ENCODE results near the gene FGD5.

The FGD5 gene

DNA sequence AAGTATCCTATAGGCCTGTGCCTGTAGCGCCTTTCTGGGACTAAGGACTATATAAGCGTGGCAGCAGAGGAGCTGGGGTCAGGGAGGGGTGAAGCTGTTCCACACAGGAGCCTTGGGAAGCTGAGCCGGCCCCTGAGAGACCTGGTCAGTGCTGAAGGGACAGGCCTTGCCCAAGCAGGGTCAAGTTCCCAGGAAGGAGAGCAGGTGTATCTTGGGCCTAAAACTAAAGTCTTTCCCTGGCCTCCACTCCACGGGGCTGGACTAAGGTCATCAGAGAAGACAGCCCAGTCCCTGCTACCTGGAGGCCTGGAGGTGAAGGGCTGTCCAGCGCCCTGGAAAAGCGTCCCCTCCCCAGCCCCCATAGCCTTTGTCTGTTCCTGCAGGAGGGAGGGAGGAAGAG, 104.7 kb downstream of the FGD5 start:
- no peak for DNase-seq (ENCODE audit: extremely low read depth in 1 of 2, low read depth in 1 of 2)

DNA sequence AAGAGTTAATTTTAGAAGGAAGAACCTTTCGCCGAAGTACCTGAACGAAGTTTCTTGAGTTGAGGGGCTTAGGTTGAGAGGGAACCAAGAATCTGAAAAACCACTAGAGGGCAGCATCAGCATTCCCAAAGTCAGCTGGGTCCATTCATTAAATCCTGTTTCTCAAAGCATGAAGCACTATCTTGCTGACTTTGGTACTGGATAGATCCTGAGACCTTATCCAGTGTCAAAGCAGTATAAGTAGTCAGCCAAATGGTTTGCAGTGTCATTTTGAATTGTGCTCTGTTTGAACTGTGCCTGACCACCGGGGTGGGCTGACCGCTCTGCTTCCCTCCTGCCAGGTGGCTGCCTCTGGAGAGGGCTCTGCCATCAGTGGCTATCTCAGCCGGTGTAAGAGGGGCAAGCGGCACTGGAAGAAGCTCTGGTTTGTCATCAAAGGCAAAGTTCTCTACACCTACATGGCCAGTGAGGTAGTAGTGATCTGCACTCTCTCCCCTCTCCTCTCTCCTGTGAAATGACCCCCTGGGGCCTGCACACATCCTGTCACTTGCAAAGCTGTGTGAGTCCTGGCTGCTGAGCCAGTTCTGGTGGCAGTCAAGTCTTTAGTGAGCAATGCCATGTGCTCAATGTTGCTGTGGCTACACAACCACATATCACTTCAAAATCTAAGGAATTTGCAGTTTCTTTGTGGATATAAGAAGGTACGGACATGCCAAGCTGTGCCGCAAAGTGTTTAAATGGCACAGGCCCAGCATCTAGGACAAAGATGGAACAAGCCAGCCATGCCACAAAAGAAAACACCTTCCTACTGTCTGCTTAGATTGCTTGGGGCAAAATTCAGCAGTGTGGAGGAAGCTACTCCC, 107.2 kb downstream of the FGD5 start:
- DNase-seq (ENCODE audit: extremely low read depth in 1 of 2, low read depth in 1 of 2) = no peak

DNA sequence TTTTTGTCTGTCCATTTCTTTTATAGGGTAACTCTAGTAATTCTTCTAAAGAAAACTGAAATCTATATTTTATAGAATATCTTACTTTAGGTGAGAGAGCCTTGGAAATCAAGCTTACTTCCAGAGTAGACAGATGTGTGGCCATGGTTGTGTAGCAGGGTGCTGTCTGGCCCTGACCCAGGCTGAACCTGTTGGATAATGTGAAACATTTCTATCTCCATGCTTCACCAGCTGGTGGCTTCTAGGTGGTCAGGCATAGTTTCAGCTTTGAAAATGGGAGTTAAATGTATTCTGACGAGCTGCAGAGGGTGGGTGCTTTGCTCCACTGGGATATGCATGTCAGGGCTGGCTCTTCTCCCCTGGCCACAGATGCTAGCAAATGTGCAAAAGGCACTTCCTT, 107.8 kb downstream of the FGD5 start:
- DNase-seq (ENCODE audit: extremely low read depth in 1 of 2, low read depth in 1 of 2) = no peak

DNA sequence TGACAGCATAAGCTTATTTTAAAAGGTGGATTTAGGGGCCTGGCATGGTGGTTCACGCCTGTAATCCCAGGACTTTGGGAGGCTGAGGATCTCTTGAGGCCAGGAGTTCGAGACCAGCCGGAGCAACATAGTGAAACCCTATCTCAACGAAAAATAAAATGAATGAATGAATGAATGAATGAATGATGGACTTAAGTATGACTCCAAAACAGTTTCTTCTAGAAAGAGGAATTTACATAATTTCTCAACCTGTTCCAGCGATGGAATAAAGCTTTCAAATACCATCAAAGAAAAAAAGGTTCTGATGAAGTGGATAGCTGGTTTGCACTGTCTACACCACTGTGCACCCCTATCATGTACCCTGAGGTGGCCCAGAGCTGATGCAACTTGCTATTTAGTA, 108.5 kb downstream of the FGD5 start:
- no peak for DNase-seq (ENCODE audit: extremely low read depth in 1 of 2, low read depth in 1 of 2)

DNA sequence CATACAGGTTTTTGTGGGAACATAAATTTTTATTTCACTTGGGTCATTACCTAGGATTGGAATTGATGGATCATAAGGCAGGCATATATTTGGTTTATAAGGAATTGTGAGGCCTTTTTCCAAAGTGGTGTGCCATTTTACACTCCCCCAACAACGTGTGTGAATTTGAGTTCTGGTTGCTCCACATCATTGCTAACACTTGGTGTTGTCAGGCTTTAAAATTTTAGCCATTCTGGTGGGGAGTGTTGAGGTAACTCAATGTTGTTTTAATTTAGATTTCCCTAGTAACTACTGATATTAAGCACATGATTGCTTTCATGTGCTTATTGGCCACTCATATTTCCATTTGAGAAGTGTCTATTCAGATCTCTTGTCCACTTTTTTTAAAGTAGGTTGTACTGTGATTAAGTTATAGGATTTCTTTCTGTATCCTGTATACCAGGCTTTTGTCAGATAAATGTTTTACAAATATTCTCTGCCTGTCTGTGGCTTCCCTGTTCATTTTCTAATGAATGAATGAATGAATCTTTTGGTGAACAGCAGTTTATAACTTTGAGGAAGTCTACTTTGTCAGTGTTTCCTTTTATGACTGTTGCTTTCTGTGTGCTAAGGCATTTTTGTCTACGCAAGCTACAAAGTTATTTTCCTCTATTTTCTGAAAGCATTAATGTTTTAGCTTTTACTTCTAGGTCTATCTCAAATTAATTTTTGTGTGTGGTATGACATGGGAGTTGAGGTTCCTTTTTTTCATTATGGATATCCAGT, 110.7 kb downstream of the FGD5 start:
- no peak for DNase-seq (ENCODE audit: extremely low read depth in 1 of 2, low read depth in 1 of 2)

DNA sequence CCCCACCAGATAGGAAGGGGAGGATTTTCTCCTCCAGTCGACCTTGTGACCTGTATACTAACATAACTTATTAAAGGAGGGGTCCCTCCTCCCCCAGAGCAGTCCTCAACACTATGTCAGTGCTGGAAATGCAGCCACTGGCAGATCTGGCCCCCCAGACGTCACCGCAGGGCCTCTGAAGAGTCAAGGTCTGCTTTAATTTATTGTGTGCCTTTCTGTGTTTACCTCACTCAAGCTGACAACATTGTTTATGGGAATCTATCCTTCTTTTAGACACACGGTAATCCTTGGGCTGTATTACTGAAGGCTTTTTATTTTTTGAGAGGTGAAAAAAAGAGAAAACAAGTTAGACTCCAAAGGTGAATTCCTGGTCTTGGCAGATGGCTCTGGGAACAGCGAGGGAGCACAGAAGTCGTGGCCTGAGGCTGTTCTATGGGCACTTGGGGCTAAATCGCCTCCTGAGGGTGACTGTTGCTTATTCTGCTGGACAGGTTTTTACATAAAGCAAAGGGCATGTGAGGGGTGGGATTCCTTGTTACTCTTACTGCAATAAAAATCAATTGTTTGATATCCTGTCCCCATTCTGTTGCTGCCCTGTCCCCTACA, 115.2 kb downstream of the FGD5 start:
- no peak for DNase-seq (ENCODE audit: extremely low read depth in 1 of 2, low read depth in 1 of 2)

DNA sequence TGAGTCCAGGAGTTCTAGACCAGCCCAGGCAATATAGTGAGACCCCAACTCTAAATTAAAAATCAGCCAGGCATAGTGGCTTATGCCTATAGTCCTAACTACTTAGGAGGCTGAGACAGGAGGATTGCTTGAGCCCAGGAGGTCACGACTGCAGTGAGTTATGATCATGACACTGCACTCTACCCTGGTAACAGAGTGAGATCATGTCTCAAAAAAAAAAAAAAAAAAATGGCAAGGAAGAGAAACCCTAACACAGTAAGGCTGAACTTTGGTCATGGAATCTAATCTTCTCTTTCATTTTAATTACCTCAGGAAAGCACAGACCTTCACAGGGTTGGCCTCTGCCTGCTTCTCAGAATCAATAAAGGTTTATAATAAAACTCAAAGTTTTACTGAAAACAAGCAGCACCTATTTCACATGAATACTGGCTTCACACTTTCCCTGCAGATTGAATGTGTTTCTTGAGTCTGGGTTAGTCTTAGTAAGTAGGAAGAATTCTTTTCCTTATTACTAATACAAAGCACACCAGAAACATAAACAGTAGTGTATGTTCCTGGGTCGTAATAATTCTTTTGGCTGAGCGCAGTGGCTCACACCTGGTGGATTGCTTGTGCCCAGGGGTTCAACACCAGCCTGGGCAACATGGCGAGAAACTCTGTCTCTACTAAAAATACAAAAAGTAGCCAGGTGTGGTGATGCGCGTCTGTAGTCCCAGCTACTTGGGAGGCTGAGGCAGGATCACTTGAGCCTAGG, 117.0 kb downstream of the FGD5 start:
- no peak for DNase-seq (ENCODE audit: extremely low read depth in 1 of 2, low read depth in 1 of 2)

DNA sequence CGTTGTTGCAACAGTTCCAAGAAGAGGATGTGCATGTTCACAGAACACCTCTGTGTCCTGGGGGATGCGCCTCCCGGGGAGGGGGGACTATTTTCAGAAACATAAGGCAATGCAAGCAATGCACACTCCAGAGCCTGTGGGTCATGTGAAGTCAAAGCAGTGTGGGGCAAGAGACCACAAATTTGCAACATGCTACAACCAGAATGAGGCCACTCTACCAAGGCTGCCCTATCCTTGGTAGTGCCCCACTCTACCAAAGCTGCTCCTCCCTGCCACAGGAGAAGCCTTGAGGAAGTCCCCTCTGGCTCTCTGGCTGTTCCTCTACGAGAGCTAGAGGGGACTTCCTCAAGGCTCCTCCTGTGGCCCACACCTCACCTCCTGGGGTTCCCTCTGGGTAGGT, 120.2 kb downstream of the FGD5 start:
- DNase-seq (ENCODE audit: extremely low read depth in 1 of 2, low read depth in 1 of 2) = no peak

DNA sequence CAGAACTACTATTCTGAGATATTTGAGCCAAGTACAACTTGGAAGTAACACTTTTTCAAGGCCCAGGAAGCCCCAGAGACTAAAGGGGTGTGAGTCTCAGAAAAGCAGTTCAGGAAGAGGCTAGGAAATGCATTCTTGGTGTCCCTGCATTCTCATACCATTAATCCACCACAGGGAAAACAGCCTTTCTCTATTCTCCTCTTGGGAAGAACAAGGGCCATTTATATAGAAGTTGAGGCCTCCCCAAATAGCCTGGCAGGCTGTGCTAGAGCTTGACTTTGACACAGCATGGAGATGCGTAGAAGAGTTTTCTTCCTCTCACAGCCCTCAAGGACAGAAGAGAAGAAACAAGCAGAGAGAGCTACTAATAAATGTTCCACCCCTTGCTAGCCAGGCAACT, 123.1 kb downstream of the FGD5 start:
- DNase-seq (ENCODE audit: extremely low read depth in 1 of 2, low read depth in 1 of 2) = no peak

DNA sequence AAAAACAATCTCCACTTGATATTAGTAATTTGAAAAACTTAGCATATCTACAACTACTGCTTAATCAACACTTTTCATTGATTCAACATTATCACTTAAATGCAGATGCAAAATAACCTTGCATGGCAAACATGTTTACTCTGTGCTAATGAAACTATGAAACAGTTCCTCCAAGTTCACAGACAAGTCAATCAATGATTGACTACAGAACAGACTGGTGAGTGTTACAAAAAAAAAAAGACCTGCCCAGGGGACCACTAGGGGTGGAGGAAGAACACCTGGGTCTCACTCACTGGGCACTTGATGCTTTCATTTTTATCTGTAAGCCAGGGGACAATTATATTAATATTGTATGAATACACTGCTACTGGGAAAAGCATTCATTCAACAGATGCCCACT, 124.3 kb downstream of the FGD5 start:
- no peak for DNase-seq (ENCODE audit: extremely low read depth in 1 of 2, low read depth in 1 of 2)

DNA sequence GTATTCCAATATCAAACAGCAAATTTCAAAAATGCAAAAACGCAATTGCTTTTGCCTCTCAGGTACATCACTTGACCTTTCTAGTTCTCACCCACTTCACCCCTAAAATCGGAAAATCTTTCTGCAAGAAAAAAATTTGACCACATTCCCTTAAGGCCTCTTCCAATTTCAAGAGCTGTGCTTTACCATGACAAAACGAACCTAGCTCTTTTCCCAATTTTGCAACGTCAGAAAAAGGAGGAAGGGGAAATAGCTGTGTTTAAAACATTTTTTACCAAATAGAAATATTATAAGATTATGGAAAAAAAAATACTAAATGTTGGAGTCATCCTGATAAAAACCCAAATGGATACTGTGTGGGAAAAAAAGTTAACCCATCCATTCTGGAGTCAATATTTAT, 127.5 kb downstream of the FGD5 start:
- no peak for DNase-seq (ENCODE audit: extremely low read depth in 1 of 2, low read depth in 1 of 2)

DNA sequence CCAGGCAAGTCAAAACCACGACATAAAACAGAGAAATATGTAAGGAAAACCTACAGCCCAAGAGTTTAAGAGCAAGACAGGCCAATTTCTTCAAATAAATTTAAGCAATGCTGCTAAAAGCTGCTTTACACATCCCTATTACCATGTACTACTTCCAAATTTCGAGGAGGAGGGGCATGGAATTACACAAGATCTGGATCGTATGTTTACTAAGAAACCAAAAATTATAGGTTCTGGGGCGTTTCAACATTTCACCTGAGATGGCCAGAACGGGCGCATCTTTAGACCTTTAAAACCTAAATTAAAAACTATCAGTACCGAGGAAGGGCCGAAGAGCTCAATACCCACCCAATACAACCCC, 128.0 kb downstream of the FGD5 start:
- no peak for DNase-seq (ENCODE audit: extremely low read depth in 1 of 2, low read depth in 1 of 2)

DNA sequence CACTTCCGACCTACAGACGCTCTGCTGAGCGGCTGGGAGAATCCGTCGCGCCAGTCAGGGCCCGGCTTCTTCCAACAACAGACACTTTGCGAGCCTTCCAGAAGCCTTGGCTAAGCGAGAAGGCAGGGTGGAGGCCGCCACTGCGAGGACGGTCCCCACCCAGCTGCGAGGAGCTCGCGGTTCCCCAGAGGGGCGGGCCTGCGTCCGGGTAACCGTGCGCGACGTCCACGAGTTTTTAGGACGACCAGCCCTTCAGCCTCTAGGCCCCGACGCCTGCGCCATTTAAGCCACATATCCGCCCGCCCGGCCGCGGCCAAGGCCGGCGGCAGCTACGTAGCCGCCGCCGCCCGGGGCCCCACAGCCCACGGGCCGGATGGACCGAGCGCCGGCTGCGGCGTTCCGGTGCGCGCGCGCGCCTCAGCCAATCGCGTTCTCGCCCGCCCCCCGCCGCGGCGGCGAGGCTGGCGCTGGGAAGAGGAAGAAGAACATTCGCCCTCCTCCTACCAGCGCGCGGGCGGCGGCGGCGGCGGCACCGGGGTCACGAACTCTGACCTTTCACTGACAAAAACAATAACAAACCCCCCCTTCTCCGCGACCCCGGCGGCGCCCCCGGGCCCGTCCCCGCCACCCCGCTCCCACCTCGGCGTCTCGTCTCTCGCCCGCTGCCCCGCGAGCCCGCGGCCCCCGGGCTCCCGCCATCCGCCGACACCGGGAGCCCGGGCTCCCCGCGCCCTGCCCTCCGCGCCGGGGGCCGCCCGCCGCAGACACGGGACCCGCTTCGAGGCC, 128.5 kb downstream of the FGD5 start, which contains the start of gene NR2C2:
TSS of gene NR2C2 (plus strand) at position 484 of the 786 bp plus-strand sequence. CDS start 56,332 bp downstream, outside the sequence.
- DNase-seq (ENCODE audit: extremely low read depth in 1 of 2, low read depth in 1 of 2) = peak; percentile 63 to 82

DNA sequence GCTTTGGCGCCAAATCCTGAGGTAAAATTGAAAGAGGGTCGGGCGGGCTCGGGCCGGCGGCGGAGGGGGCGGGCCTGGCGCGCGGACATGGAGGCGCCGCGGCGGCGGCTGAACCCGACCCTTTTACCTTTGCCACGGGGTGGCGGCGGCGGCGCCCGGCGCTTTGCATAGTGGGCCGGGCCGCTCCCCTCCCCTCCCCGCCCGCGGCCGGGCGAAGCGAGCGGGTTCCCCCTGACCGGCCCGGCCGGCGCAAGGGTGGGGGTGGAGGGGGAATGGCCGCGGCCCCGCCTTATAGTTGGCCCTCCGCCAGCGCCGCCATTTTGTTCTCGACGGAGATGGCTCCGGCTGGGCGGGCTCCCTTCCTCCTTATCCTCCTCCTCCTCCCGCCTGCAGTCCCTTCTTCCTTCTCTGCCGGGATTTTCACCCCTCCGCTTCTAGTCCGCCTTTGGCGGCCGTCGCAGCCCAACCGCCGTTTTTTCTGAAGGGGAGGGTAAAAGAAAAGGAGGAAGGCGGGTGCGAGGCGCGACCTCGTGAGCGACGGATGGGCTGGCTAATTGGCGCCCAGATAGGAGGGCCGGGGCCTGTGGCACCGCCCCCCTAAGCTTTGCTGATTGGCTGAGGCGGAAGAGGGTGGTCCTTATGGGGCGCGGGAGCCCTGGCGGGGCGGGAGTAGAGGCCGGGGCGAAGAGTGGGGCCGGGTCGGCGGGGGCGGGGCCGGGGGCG, 129.3 kb downstream of the FGD5 start:
- peak; percentile 88 to 90 for DNase-seq (ENCODE audit: extremely low read depth in 1 of 2, low read depth in 1 of 2)

DNA sequence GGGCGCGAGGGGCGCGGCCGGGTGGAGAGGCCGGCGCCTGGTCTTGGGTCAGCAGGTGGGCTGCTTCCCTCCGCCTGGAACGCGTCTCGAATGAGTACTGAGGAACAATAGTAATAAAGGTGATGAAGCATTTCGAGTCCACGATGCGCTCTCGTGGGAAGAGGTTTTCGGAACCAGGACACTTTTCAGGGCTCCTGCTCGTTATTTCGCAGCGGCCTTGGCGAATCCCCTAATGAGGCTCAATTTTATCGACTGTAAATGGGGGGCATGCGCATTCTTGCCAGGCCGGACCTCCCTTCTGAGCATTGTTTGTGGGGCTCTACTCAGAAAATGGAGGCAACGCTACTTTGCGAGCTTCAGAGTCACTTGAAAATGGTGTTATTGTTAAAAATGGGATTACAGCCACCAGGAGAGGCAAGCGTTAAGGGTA, 129.9 kb downstream of the FGD5 start:
- DNase-seq (ENCODE audit: extremely low read depth in 1 of 2, low read depth in 1 of 2) = no peak

DNA sequence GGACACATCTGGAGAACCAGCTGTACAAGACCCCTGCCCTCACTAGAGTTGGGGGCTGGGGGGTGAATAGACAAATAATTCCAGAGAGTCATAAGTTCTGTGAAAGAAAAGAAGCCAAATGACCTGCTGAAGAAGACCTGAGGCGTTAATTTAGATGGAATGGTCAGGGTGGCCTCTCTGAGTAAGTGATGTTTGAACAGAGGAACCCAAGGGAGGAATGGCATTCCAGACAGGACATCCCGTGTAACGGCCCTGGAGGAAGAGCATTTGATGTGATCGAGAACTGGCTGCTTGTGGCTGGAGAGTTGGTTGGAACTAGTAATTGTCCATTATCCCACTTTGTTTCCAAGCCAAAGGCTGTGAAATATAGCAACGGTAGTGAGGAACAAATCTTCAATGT, 130.4 kb downstream of the FGD5 start:
- DNase-seq (ENCODE audit: extremely low read depth in 1 of 2, low read depth in 1 of 2) = no peak

DNA sequence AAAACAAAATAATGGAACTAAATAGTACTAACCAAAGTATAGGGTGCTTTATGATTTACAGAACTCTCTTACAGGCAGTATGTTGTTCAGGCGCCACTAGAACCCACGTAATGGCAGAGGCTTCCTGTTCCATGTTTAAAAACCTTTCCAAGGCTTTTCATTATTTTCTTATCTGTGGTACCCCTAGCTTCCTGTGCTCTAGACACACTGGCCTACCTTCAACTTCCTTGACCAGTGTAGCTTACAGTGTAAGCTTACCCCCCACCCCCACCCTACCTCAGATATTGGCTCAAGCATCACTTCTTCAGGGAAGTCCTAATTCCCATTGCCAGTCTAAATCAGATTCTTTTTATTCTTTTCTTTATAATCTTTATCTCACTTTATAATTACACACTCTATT, 131.5 kb downstream of the FGD5 start:
- no peak for DNase-seq (ENCODE audit: extremely low read depth in 1 of 2, low read depth in 1 of 2)

DNA sequence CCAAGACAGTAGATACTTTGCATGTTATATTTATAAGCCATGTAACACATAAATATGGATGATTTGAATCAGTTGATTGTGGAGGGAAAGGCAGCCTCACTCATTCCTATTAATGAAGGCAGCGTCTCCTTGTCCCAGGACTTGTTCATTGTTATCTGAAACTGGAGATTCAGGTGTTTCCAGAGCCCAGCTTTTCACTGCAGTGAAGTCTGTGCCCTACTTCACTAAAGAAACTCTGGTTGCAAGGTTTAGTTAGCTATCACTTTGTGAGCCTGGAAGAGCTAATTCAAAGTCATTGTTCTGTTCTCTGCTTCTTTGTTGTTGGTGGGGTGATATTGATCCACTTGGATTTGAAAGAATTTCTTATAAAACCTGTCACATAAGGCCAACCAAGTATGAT, 138.4 kb downstream of the FGD5 start:
- DNase-seq (ENCODE audit: extremely low read depth in 1 of 2, low read depth in 1 of 2) = no peak

DNA sequence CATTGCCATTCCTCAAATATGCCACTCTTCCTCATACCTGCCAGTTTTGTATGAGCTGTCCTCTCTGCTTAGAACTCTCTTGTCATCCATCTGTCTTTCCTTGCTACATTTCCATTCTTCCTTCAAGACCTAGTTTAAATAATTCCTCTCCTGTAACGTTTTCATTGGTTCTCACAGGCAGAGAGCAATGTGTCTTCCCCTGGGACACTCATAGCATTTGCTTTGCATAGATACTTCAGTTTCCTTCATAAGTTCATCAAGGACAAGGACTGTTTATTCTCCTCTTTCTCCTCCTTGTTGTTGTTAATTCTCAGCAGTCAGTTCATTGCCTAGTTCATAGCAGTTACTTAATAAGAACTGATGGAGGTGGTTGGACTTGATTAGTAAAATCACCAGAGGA, 139.2 kb downstream of the FGD5 start:
- no peak for DNase-seq (ENCODE audit: extremely low read depth in 1 of 2, low read depth in 1 of 2)
